Measurements from ENCODE around the gene PLEKHM2. TPM values are rescaled to one million over a fixed set of nuclear protein-coding genes. Genes with fewer than 3 reads are reported as not detected.

Gene PLEKHM2
- total RNA-seq, 1 experiment from 2014 or later, result 13.4 TPM

DNA sequence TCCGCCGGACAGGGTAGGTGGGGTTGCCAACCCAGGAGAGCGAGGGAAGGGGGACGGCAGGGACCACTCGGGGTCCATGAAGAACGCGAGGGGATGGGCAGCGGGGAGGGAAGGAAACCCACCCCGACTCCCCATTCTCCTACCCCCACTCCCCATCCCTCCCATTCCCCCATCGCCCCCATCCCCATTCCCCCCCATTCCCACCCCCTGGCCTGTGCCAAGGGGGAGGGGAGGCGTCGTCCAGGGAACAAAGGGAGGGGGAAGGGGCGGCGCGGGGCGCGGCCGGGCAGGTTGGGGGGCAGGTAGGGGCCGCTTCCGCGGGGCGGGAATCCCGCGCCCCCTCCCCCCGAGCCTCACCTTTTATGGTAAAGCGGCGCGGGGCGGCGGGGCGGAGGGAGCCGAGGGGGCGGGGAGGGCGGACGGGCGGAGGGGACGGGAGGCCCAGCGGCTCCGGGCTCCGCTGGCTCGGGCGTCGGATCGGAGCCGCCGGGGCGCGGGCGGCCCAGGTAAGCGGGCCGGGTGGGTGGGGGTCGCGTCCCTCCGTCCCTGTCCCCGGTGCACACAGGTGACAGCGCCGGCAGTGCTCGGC lies 74.3 kb downstream of the PLEKHM2 start, which contains the start of gene FBLIM1:
FBLIM1 (plus strand) TSS at position 453 of the 589 bp plus-strand sequence. CDS start 6,189 bp downstream, outside the sequence.
- no peak for DNase-seq (ENCODE audit: low spot score)

DNA sequence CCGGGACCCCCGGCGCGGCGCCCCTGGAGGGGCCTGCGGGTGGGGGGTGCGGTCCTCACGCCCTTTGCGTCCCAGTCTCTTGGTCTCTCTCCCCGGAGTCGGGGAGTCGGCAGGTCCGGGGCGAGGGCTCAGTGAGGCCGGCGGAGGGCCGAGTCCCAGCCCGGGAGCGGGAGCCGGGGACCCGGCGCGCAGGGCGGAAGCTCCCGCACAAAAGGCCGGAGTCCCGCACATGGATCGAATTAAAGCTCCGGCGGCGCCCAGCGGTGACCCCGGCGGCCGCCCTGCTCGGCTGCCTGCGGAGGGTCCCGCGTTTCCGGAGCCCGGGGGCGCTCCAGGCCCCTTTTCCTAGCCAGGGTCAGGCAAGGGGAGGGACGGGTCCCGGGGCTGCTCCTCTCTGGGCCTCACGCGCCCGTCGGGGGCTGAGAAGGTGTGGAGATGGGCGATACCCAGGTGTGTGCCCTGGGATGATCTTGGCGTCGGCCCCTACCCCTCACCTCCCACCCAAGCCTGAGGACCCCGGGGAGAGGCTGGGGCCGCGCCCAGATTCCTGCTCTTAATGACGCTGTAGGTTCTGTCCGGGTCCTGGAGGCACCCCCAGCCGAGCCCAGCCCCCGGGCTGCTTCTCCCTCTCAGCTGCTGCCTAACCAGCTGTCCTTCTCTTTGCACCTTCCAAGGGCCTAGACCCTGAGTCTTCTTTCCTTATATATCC lies 75.0 kb downstream of the PLEKHM2 start:
- no peak for DNase-seq (ENCODE audit: low spot score)

GRCh38 chr1:15760520-15761211 lies 76.5 kb downstream of the PLEKHM2 start:
- DNase-seq (ENCODE audit: low spot score), result peak; percentile 85

DNA sequence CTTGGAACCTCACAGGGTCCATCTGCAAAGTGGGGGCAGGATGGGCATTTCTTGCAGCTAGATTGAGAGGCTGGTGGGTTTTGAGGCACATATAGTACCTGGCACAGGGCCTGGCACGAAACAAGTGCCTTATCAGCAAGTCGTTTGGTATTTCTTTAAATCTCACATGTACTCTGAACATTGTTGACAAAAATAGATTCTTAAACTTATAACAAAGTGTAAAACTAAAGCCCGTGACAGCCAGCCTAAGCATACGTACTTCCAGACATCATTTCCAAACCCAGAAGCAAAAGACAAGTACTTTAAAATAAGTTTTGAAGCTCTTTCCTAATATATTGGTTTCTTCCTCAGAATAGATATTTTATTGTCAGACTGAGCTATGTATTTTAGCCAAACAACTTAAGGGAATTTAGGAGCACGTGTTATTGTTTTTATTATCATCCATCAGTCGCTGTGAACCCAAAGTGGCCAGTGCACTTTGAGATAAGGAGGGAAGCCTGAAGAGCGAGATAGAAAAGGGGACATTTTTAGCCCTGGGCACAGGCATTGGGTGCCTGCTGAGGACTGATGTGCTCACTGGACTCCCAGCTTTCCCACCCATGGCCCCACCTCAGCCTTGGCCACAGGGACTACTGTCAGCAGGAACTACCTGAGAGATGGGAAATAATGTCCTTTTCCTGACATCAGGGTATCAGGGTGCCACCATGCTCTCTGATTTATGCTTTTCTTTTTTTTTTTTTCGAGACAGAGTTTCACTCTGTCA lies 77.4 kb downstream of the PLEKHM2 start:
- no peak for DNase-seq (ENCODE audit: low spot score)

- DNase-seq (ENCODE audit: low spot score), result no peak
These were observed 78.4 kb downstream of the PLEKHM2 start for GRCh38 chr1:15762546-15762945.

GRCh38 chr1:15764269-15764764 lies 80.2 kb downstream of the PLEKHM2 start:
- no peak for DNase-seq (ENCODE audit: low spot score)

DNA sequence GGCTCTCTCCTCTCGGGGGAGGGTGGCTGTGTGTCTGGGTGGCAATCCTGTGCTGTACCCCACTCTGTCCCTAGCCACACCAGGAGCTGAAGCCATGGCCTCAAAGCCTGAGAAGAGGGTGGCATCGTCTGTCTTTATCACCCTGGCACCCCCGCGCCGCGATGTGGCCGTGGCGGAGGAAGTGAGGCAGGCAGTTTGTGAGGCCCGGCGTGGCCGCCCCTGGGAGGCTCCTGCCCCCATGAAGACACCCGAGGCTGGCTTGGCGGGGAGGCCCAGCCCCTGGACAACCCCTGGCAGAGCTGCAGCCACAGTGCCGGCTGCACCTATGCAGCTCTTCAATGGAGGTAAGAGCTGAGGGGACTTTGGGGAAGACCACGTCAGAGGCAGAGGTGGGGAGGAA lies 80.8 kb downstream of the PLEKHM2 start:
- no peak for DNase-seq (ENCODE audit: low spot score)

GRCh38 chr1:15765495-15766194 lies 81.5 kb downstream of the PLEKHM2 start:
- peak; percentile 25 for DNase-seq (ENCODE audit: low spot score)

- no peak for DNase-seq (ENCODE audit: low spot score)
These were observed 83.8 kb downstream of the PLEKHM2 start for GRCh38 chr1:15767941-15768340.

DNA sequence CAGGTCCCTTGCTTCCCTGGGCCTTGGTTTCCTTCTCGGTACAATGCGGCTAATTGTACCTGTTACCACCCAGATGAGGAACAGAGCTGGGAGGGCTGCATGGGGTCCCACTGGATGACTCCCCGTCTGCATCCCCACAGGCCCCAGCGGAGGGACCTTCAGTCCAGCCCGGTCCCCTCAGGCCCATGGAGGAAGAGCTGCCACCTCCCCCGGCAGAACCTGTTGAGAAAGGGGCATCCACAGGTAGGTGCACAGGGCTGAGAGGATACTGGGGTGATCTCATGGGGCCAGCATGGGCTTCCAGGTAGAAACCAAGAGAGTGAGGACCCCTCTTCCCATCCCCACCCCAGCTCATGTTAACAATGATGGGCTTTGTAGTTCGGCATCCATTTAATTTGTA lies 84.3 kb downstream of the PLEKHM2 start:
- DNase-seq (ENCODE audit: low spot score), result no peak

DNA sequence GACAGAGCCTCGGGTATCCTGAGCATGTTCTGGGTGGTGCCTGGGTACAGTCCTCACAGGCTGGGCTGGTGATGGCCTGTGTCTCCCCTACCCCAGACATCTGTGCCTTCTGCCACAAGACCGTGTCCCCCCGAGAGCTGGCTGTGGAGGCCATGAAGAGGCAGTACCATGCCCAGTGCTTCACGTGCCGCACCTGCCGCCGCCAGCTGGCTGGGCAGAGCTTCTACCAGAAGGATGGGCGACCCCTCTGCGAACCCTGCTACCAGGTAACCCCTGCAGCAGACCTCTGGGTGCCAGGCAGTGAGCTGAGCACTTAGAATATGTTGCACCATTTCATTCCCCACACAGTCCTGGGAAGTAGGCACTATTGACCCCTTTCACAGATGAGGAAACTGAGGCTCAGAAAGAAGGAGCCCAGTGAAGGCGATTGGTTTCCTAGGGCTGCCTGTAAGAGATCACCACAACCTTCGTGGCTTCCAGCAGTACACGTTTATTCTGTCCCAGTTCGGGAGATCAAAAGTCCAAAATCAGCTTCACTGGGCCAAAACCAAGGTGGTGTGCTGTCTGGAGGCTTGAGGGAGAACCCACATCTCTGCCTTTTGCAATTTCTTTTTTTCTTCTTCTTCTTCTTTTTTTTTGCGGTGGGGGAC lies 86.3 kb downstream of the PLEKHM2 start:
- DNase-seq (ENCODE audit: low spot score), result no peak

- DNase-seq (ENCODE audit: low spot score), result no peak
These were observed 87.9 kb downstream of the PLEKHM2 start for GRCh38 chr1:15771836-15772515.

DNA sequence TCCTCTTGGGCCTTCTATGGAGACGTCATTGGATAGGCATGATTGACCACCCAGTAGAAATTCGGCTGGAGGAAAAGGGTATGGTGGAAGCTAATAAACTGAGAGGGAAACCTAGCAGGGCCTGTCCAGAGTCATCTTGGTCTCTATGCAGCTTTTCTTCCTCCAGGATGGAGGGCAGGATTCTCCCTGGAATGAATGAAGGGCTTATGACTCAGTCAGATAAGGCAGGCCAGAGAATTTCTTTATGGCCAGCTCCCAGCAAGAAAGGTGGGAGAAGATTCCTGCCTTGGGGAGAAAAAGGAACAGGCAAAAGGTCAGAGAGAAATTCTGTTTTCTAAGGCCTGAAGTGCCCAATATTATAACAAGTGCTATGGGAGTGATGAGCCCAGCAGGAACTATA lies 91.6 kb downstream of the PLEKHM2 start:
- DNase-seq (ENCODE audit: low spot score), result no peak

DNA sequence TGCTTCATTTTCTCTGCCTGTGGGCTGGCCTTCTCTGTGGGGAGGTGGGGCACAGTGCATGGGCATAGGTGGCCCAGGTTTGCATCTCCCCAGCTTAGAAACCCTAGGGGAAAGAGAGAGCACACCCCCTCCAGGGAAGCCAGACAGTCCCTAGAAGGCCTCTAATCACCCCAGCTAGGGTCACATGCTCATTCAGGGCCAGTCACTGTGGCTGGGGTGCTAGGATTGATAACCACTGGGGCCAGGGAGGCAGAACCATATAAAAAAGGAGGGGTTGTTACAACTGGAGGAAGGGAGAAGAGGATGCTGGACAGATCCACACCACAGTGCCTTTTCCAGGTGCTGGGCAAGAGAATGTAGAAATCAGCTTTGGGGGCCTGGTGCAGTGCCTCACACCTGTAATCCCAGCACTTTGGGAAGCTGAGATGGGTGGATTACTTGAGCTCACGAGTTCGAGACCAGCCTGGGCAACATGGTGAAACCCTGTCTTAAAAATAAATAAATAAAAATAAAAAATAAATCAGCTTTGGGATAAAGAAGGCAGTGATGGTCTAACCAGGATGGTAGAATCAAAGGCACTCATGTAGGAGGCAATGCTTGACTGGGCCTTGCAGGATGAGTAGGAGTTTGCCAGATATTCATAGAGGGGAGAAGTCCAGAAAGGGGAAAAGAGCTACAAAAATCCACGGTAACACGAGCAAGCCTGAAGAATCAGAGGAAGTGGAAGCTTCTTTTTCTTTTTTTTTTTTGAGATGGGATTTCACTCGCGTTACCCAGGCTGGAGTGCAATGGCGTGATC lies 94.0 kb downstream of the PLEKHM2 start:
- DNase-seq (ENCODE audit: low spot score), result no peak

Other genes with a start within 250 kb of the PLEKHM2 start
- gene CTRC, start 245.9 kb upstream of the PLEKHM2 start, total RNA-seq (2014; rRNA removed; shearing (Covaris generic)), result 0.15 and 0.43 TPM in 2 replicates
- not detected in 2 replicates for gene CELA2A, start 227.6 kb upstream of the PLEKHM2 start, total RNA-seq (2014; rRNA removed; shearing (Covaris generic))
- not detected in 2 replicates for gene CELA2B, start 208.2 kb upstream of the PLEKHM2 start, total RNA-seq (2014; rRNA removed; shearing (Covaris generic))
- gene CASP9, start 160.1 kb upstream of the PLEKHM2 start, total RNA-seq (2014; rRNA removed; shearing (Covaris generic)), result 10.3 and 17.0 TPM in 2 replicates
- 8.1 and 15.2 TPM in 2 replicates for gene DNAJC16, start 157.5 kb upstream of the PLEKHM2 start, total RNA-seq (2014; rRNA removed; shearing (Covaris generic))
- gene AGMAT, start 99.3 kb upstream of the PLEKHM2 start, total RNA-seq (2014; rRNA removed; shearing (Covaris generic)), result not detected in 2 replicates
- gene DDI2, start 66.9 kb upstream of the PLEKHM2 start, total RNA-seq (2014; rRNA removed; shearing (Covaris generic)), result 4.5 and 5.2 TPM in 2 replicates
- 0.10 and 0.47 TPM in 2 replicates for gene SLC25A34, start 51.9 kb downstream of the PLEKHM2 start, total RNA-seq (2014; rRNA removed; shearing (Covaris generic))
- gene TMEM82, start 58.2 kb downstream of the PLEKHM2 start, total RNA-seq (2014; rRNA removed; shearing (Covaris generic)), result not detected in 2 replicates
- 33.0 and 38.9 TPM in 2 replicates for gene FBLIM1, start 74.5 kb downstream of the PLEKHM2 start, total RNA-seq (2014; rRNA removed; shearing (Covaris generic))
- gene UQCRHL, start 123.3 kb downstream of the PLEKHM2 start, total RNA-seq (2014; rRNA removed; shearing (Covaris generic)), result 4.9 and 6.0 TPM in 2 replicates
- 8.0 and 8.3 TPM in 2 replicates for gene SPEN, start 163.4 kb downstream of the PLEKHM2 start, total RNA-seq (2014; rRNA removed; shearing (Covaris generic))